Measurements from ENCODE around the gene MAGEA8. TPM values are rescaled to one million over a fixed set of nuclear protein-coding genes. Genes with fewer than 3 reads are reported as not detected.
"Not testable (repeated sequence)": the region's sequence is repeated elsewhere in the genome, so short reads cannot be mapped to it uniquely, and the experiment has no call there.

MAGEA8 gene
- total RNA-seq, result not detected in 2 replicates

- peaks cover 18% of the 10 kb centered on the region for H3K27me3 Mint-ChIP-seq (ENCODE audit: low read depth)
- H3K27ac Mint-ChIP-seq, result no peak within 1 kb of the TSS
- no peaks in the 10 kb centered on the region for H3K36me3 Mint-ChIP-seq (ENCODE audit: low read depth)
- intact Hi-C loops (cut with micrococcal nuclease), result loop anchor here (10.0 kb wide), 1 partner anchor 324 kb away; no protein-coding TSS in a partner anchor
- no peaks in the 10 kb centered on the region for H3K9me3 Mint-ChIP-seq
- peaks cover 10% of the 10 kb centered on the region for H3K4me1 Mint-ChIP-seq (ENCODE audit: low read depth)
- no peak for DNase-seq (ENCODE audit: low spot score)
- no peak within 1 kb of the TSS for H3K4me3 Mint-ChIP-seq (ENCODE audit: low read depth)
These were observed at the start of gene MAGEA8 for GRCh38 chrX:149881081-149881711. MAGEA8 (plus strand) TSS chrX:149881183; CDS start chrX:149884273, 3,090 bp downstream.

GRCh38 chrX:149831473-149831872 is 49.5 kb upstream of the MAGEA8 start:
- no peaks in the 10 kb centered on the region for H3K27me3 Mint-ChIP-seq (ENCODE audit: low read depth)
- no peak overlapping the region for H3K4me3 Mint-ChIP-seq (ENCODE audit: low read depth)
- H3K36me3 Mint-ChIP-seq (ENCODE audit: low read depth), result no peaks in the 10 kb centered on the region
- intact Hi-C loops (cut with micrococcal nuclease), result loop anchor here (10.0 kb wide), 1 partner anchor 73 kb away; no protein-coding TSS in a partner anchor
- H3K9me3 Mint-ChIP-seq, result no peaks in the 10 kb centered on the region
- DNase-seq (ENCODE audit: low spot score), result no peak
- H3K4me1 Mint-ChIP-seq (ENCODE audit: low read depth), result peaks cover 25% of the 10 kb centered on the region
- no peak overlapping the region for H3K27ac Mint-ChIP-seq

GRCh38 chrX:149836728-149837127 is 44.3 kb upstream of the MAGEA8 start:
- not testable (repeated sequence) for H3K4me1 Mint-ChIP-seq (ENCODE audit: low read depth); H3K27ac Mint-ChIP-seq; H3K36me3 Mint-ChIP-seq (ENCODE audit: low read depth); H3K9me3 Mint-ChIP-seq; H3K4me3 Mint-ChIP-seq (ENCODE audit: low read depth); H3K27me3 Mint-ChIP-seq (ENCODE audit: low read depth); DNase-seq (ENCODE audit: low spot score)
- intact Hi-C loops (cut with micrococcal nuclease), result loop anchor here (10.0 kb wide), 1 partner anchor 68 kb away; no protein-coding TSS in a partner anchor

GRCh38 chrX:149837167-149837566 is 43.8 kb upstream of the MAGEA8 start:
- no peak for DNase-seq (ENCODE audit: low spot score)
- Mint-ChIP-seq H3K4me1 (ENCODE audit: low read depth) (peaks cover 4% of the 10 kb centered on the region), H3K27ac (no peak overlapping the region), H3K4me3 (ENCODE audit: low read depth) (no peak overlapping the region), H3K36me3 (ENCODE audit: low read depth) (no peaks in the 10 kb centered on the region), H3K9me3 (no peaks in the 10 kb centered on the region), H3K27me3 (ENCODE audit: low read depth) (peaks cover 1% of the 10 kb centered on the region)
- intact Hi-C loops (cut with micrococcal nuclease), result loop anchor here (10.0 kb wide), 1 partner anchor 68 kb away; no protein-coding TSS in a partner anchor

GRCh38 chrX:149837639-149838038 is 43.3 kb upstream of the MAGEA8 start:
- no peaks in the 10 kb centered on the region for H3K36me3 Mint-ChIP-seq (ENCODE audit: low read depth)
- H3K9me3 Mint-ChIP-seq, result no peaks in the 10 kb centered on the region
- no peak for DNase-seq (ENCODE audit: low spot score)
- intact Hi-C loops (cut with micrococcal nuclease), result loop anchor here (10.0 kb wide), 1 partner anchor 67 kb away; no protein-coding TSS in a partner anchor
- no peak overlapping the region for H3K4me3 Mint-ChIP-seq (ENCODE audit: low read depth)
- no peak overlapping the region for H3K27ac Mint-ChIP-seq
- peaks cover 4% of the 10 kb centered on the region for H3K4me1 Mint-ChIP-seq (ENCODE audit: low read depth)
- peaks cover 1% of the 10 kb centered on the region for H3K27me3 Mint-ChIP-seq (ENCODE audit: low read depth)

GRCh38 chrX:149841929-149842328 is 39.1 kb upstream of the MAGEA8 start:
- H3K4me3 Mint-ChIP-seq (ENCODE audit: low read depth), result no peak overlapping the region
- H3K36me3 Mint-ChIP-seq (ENCODE audit: low read depth), result no peaks in the 10 kb centered on the region
- peaks cover 6% of the 10 kb centered on the region for H3K27me3 Mint-ChIP-seq (ENCODE audit: low read depth)
- no peak overlapping the region for H3K27ac Mint-ChIP-seq
- DNase-seq (ENCODE audit: low spot score), result no peak
- peaks cover 3% of the 10 kb centered on the region for H3K4me1 Mint-ChIP-seq (ENCODE audit: low read depth)
- intact Hi-C loops (cut with micrococcal nuclease), result no loop called here
- H3K9me3 Mint-ChIP-seq, result no peaks in the 10 kb centered on the region

GRCh38 chrX:149845385-149845784 is 35.6 kb upstream of the MAGEA8 start:
- intact Hi-C loops (cut with micrococcal nuclease), result no loop called here
- Mint-ChIP-seq H3K36me3 (ENCODE audit: low read depth) (no peaks in the 10 kb centered on the region), H3K4me1 (ENCODE audit: low read depth) (no peaks in the 10 kb centered on the region), H3K9me3 (no peaks in the 10 kb centered on the region), H3K27ac (no peak overlapping the region), H3K27me3 (ENCODE audit: low read depth) (peaks cover 7% of the 10 kb centered on the region), H3K4me3 (ENCODE audit: low read depth) (no peak overlapping the region)
- DNase-seq (ENCODE audit: low spot score), result no peak

- H3K4me3 Mint-ChIP-seq (ENCODE audit: low read depth), result no peak overlapping the region
- no peak for DNase-seq (ENCODE audit: low spot score)
- H3K27me3 Mint-ChIP-seq (ENCODE audit: low read depth), result peaks cover 7% of the 10 kb centered on the region
- intact Hi-C loops (cut with micrococcal nuclease), result no loop called here
- H3K36me3 Mint-ChIP-seq (ENCODE audit: low read depth), result no peaks in the 10 kb centered on the region
- H3K4me1 Mint-ChIP-seq (ENCODE audit: low read depth), result no peaks in the 10 kb centered on the region
- H3K27ac Mint-ChIP-seq, result no peak overlapping the region
- H3K9me3 Mint-ChIP-seq, result no peaks in the 10 kb centered on the region
These were observed 34.2 kb upstream of the MAGEA8 start for GRCh38 chrX:149846789-149847188.

- Mint-ChIP-seq H3K4me3 (ENCODE audit: low read depth) (no peak overlapping the region), H3K9me3 (no peaks in the 10 kb centered on the region), H3K27me3 (ENCODE audit: low read depth) (peaks cover 12% of the 10 kb centered on the region), H3K36me3 (ENCODE audit: low read depth) (no peaks in the 10 kb centered on the region), H3K27ac (no peak overlapping the region), H3K4me1 (ENCODE audit: low read depth) (no peaks in the 10 kb centered on the region)
- no peak for DNase-seq (ENCODE audit: low spot score)
- intact Hi-C loops (cut with micrococcal nuclease), result no loop called here
These were observed 32.1 kb upstream of the MAGEA8 start for GRCh38 chrX:149848855-149849254.

GRCh38 chrX:149849787-149850186 is 31.2 kb upstream of the MAGEA8 start:
- H3K4me1 Mint-ChIP-seq (ENCODE audit: low read depth), result no peaks in the 10 kb centered on the region
- peaks cover 11% of the 10 kb centered on the region for H3K27me3 Mint-ChIP-seq (ENCODE audit: low read depth)
- DNase-seq (ENCODE audit: low spot score), result no peak
- intact Hi-C loops (cut with micrococcal nuclease), result no loop called here
- no peak overlapping the region for H3K27ac Mint-ChIP-seq
- H3K4me3 Mint-ChIP-seq (ENCODE audit: low read depth), result no peak overlapping the region
- H3K9me3 Mint-ChIP-seq, result no peaks in the 10 kb centered on the region
- H3K36me3 Mint-ChIP-seq (ENCODE audit: low read depth), result no peaks in the 10 kb centered on the region

- Mint-ChIP-seq H3K9me3 (no peaks in the 10 kb centered on the region), H3K36me3 (ENCODE audit: low read depth) (no peaks in the 10 kb centered on the region), H3K4me3 (ENCODE audit: low read depth) (no peak overlapping the region), H3K4me1 (ENCODE audit: low read depth) (no peaks in the 10 kb centered on the region), H3K27me3 (ENCODE audit: low read depth) (peaks cover 10% of the 10 kb centered on the region), H3K27ac (no peak overlapping the region)
- DNase-seq (ENCODE audit: low spot score), result no peak
- intact Hi-C loops (cut with micrococcal nuclease), result no loop called here
These were observed 29.1 kb upstream of the MAGEA8 start for GRCh38 chrX:149851864-149852263.

- intact Hi-C loops (cut with micrococcal nuclease), result no loop called here
- no peaks in the 10 kb centered on the region for H3K36me3 Mint-ChIP-seq (ENCODE audit: low read depth)
- no peaks in the 10 kb centered on the region for H3K9me3 Mint-ChIP-seq
- H3K4me1 Mint-ChIP-seq (ENCODE audit: low read depth), result no peaks in the 10 kb centered on the region
- no peak overlapping the region for H3K4me3 Mint-ChIP-seq (ENCODE audit: low read depth)
- H3K27me3 Mint-ChIP-seq (ENCODE audit: low read depth), result peaks cover 10% of the 10 kb centered on the region
- DNase-seq (ENCODE audit: low spot score), result no peak
- H3K27ac Mint-ChIP-seq, result no peak overlapping the region
These were observed 27.1 kb upstream of the MAGEA8 start for GRCh38 chrX:149853925-149854324.

GRCh38 chrX:149858592-149858991 is 22.4 kb upstream of the MAGEA8 start:
- intact Hi-C loops (cut with micrococcal nuclease), result no loop called here
- no peak for DNase-seq (ENCODE audit: low spot score)
- Mint-ChIP-seq H3K27ac (no peak overlapping the region), H3K36me3 (ENCODE audit: low read depth) (no peaks in the 10 kb centered on the region), H3K4me1 (ENCODE audit: low read depth) (no peaks in the 10 kb centered on the region), H3K9me3 (peaks cover 14% of the 10 kb centered on the region), H3K4me3 (ENCODE audit: low read depth) (no peak overlapping the region), H3K27me3 (ENCODE audit: low read depth) (peaks cover 27% of the 10 kb centered on the region)

Data from activated T-helper 2 cell treated with anti-CD3 and anti-CD28 coated beads, Interferon-gamma antibody, Interleukin-2, Interleukin-4, amounts not matched to agents 10 μg/mL and 5 μg/mL and 100 μg/mL, durations not matched to agents 14 hours and 24 hours and 36 hours (primary cell).